CD1c-positive myeloid dendritic cell (primary cell): ENCODE results near the gene CDH18.

Experiments used
- DNase-seq: peaks from one replicate; pipeline ENCODE4 v3.0.0-alpha.2; 2016; ENCODE audit errors: extremely low spot score

The CDH18 gene

DNA sequence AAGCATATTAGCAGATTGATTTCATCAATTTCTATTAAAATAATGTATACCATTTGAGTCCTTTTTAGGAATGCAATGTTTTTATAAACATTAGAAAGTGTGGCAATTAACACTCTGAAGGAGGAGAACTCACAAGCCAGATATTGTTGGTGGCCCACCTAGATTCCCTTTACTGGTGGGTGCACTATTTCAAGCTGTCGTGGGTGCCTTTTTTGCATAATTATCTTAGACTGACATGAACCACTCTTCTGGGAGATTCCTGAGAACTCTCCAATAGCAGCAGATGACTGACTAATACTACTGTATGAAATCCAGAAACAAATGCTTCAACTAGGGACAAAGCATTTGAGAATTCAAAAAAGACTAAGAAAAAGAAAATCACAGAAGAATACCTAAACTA, 526.0 kb downstream of the CDH18 start:
- DNase-seq: no peak

DNA sequence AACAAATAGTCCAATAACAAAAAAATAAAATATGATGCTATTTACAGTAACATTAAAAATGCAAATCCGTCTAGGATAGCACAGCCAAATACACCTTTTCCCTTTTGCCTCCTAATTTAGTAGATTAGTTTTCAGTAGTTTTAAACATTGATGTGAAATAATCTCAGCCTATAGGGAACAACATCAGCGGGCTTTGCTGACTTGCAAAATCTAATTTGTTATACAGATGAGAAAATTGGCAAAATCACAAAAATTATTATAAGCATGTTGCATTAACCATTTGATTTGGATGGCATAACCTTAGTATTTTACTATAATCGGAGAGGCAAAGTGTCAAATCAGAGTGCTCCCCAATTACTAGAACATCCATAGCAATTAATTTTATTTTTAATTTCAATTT, 563.5 kb downstream of the CDH18 start:
- no peak for DNase-seq
